Duodenal mucosa (tissue), 2 donors: ENCODE results near the gene REV3L.

Source experiments
- H3K27ac ChIP-seq: one replicate; pipeline ENCODE4 v1.7.0; 2013; ENCODE audit warnings: low read depth, low read length
- H3K27me3 ChIP-seq, 2 donors: one replicate each; pipeline ENCODE4 v1.7.0; 2013; ENCODE audit warnings: low read length in 2 of 2, control low read depth in 1 of 2; ENCODE audit not compliant: insufficient read depth in 2 of 2, control insufficient read depth in 1 of 2
- H3K36me3 ChIP-seq, 2 donors: one replicate each; pipeline ENCODE4 v1.7.0; 2013; ENCODE audit warnings: low read length in 2 of 2, control low read depth in 1 of 2; ENCODE audit not compliant: insufficient read depth in 2 of 2, control insufficient read depth in 1 of 2
- H3K4me1 ChIP-seq, 2 donors: one replicate each; pipeline ENCODE4 v1.7.0; 2013; ENCODE audit warnings: low read length in 2 of 2, control low read depth in 1 of 2; ENCODE audit not compliant: insufficient read depth in 2 of 2, control insufficient read depth in 1 of 2
- H3K4me3 ChIP-seq, 2 donors: one replicate each; pipeline ENCODE4 v1.7.0; 2013; ENCODE audit warnings: low read length in 2 of 2, low read depth in 1 of 2
- H3K9ac ChIP-seq, 2 donors: one replicate each; pipeline ENCODE4 v1.7.0; 2013; ENCODE audit warnings: low read length in 2 of 2, low read depth in 1 of 2
- H3K9me3 ChIP-seq, 2 donors: one replicate each; pipeline ENCODE4 v1.7.0; 2013; ENCODE audit warnings: low read length in 2 of 2, control low read depth in 1 of 2; ENCODE audit not compliant: control insufficient read depth in 1 of 2

REV3L gene

GRCh38 chr6:111450636-111451035, 32.4 kb downstream of the REV3L start:
- H3K4me1 ChIP-seq, result peaks cover 0 to 5% of the 10 kb centered on the region in 2 donors
- no peaks in the 10 kb centered on the region for H3K36me3 ChIP-seq
- H3K27ac ChIP-seq, result no peak overlapping the region
- H3K4me3 ChIP-seq, result no peak overlapping the region
- H3K27me3 ChIP-seq, result no peaks in the 10 kb centered on the region
- H3K9me3 ChIP-seq, result no peaks in the 10 kb centered on the region
- no peak overlapping the region for H3K9ac ChIP-seq

- H3K27ac ChIP-seq, result no peak overlapping the region
- no peak overlapping the region for H3K4me3 ChIP-seq
- no peaks in the 10 kb centered on the region for H3K27me3 ChIP-seq
- no peak overlapping the region for H3K9ac ChIP-seq
- peaks cover under 1 to 5% of the 10 kb centered on the region in 2 donors for H3K4me1 ChIP-seq
- H3K36me3 ChIP-seq, result no peaks in the 10 kb centered on the region
- no peaks in the 10 kb centered on the region for H3K9me3 ChIP-seq
These were observed 32.9 kb downstream of the REV3L start for GRCh38 chr6:111450087-111450486.

GRCh38 chr6:111449129-111449528, 33.9 kb downstream of the REV3L start:
- Histone ChIP-seq H3K4me3 (no peak overlapping the region), H3K9me3 (no peaks in the 10 kb centered on the region), H3K36me3 (no peaks in the 10 kb centered on the region), H3K27me3 (no peaks in the 10 kb centered on the region), H3K9ac (no peak overlapping the region), H3K4me1 (peaks cover 2 to 10% of the 10 kb centered on the region in 2 donors), H3K27ac (no peak overlapping the region)

GRCh38 chr6:111447051-111447450, 36.0 kb downstream of the REV3L start:
- Histone ChIP-seq H3K27ac (no peak overlapping the region), H3K36me3 (no peaks in the 10 kb centered on the region), H3K4me3 (no peak overlapping the region), H3K27me3 (no peaks in the 10 kb centered on the region), H3K4me1 (peaks cover 2 to 11% of the 10 kb centered on the region in 2 donors), H3K9me3 (no peaks in the 10 kb centered on the region), H3K9ac (no peak overlapping the region)

- H3K27ac ChIP-seq, result no peak overlapping the region
- no peaks in the 10 kb centered on the region for H3K9me3 ChIP-seq
- no peaks in the 10 kb centered on the region for H3K36me3 ChIP-seq
- peaks cover 2 to 13% of the 10 kb centered on the region in 2 donors for H3K4me1 ChIP-seq
- H3K4me3 ChIP-seq, result no peak overlapping the region
- no peak overlapping the region for H3K9ac ChIP-seq
- H3K27me3 ChIP-seq, result no peaks in the 10 kb centered on the region
These were observed 37.2 kb downstream of the REV3L start for GRCh38 chr6:111445861-111446267.

- H3K9ac ChIP-seq, result no peak overlapping the region
- H3K9me3 ChIP-seq, result no peaks in the 10 kb centered on the region
- no peak overlapping the region for H3K4me3 ChIP-seq
These were observed 38.2 kb downstream of the REV3L start for GRCh38 chr6:111444794-111445193.

GRCh38 chr6:111441678-111442243, 41.3 kb downstream of the REV3L start:
- H3K36me3 ChIP-seq, result no peaks in the 10 kb centered on the region
- H3K27me3 ChIP-seq, result no peaks in the 10 kb centered on the region
- H3K27ac ChIP-seq, result no peak overlapping the region
- H3K9me3 ChIP-seq, result no peaks in the 10 kb centered on the region
- no peak overlapping the region for H3K9ac ChIP-seq
- H3K4me1 ChIP-seq, result peaks cover 2 to 8% of the 10 kb centered on the region in 2 donors
- no peak overlapping the region for H3K4me3 ChIP-seq

More at GRCh38 chr6:111444794-111445193, 38.2 kb downstream of the REV3L start:
- H3K27ac ChIP-seq, result no peak overlapping the region
- no peaks in the 10 kb centered on the region for H3K27me3 ChIP-seq
- H3K4me1 ChIP-seq, result peaks cover 2 to 13% of the 10 kb centered on the region in 2 donors
- H3K36me3 ChIP-seq, result no peaks in the 10 kb centered on the region

GRCh38 chr6:111439171-111439570, 43.8 kb downstream of the REV3L start:
- Histone ChIP-seq H3K9me3 (no peaks in the 10 kb centered on the region), H3K9ac (no peak overlapping the region), H3K27me3 (no peaks in the 10 kb centered on the region), H3K4me3 (no peak overlapping the region), H3K4me1 (peaks cover 0 to 3% of the 10 kb centered on the region in 2 donors), H3K27ac (no peak overlapping the region), H3K36me3 (no peaks in the 10 kb centered on the region)

- Histone ChIP-seq H3K9ac (no peak overlapping the region), H3K9me3 (no peaks in the 10 kb centered on the region), H3K27ac (no peak overlapping the region), H3K36me3 (no peaks in the 10 kb centered on the region), H3K27me3 (no peaks in the 10 kb centered on the region), H3K4me3 (no peak overlapping the region), H3K4me1 (peaks cover 0 to 4% of the 10 kb centered on the region in 2 donors)
These were observed 45.4 kb downstream of the REV3L start for GRCh38 chr6:111437573-111437972.

GRCh38 chr6:111432511-111432910, 50.5 kb downstream of the REV3L start:
- Histone ChIP-seq H3K36me3 (no peaks in the 10 kb centered on the region), H3K9me3 (peaks cover 0 to 4% of the 10 kb centered on the region in 2 donors), H3K27ac (no peak overlapping the region), H3K4me3 (no peak overlapping the region), H3K4me1 (peaks cover 4 to 11% of the 10 kb centered on the region in 2 donors), H3K9ac (peak overlapping the region in 1 of 2 donors; percentile 20), H3K27me3 (no peaks in the 10 kb centered on the region)
